Erythroblast (primary cell): ENCODE measurements around the gene THAP11.

ENCODE experiments used
- DNase-seq, 2 experiments: peaks; one replicate each; lab custom pipeline; 2025; lab: John Stamatoyannopoulos, UW
- GATA1 ChIP-seq: IDR thresholded peaks from 2 replicates; pipeline ENCODE4 v1.6.1; 2011; ENCODE audit warnings: low read depth, mild to moderate bottlenecking, control low read depth, low read length, moderate library complexity
- POLR2A ChIP-seq: IDR thresholded peaks from 2 replicates; pipeline ENCODE4 v1.6.1; 2011; ENCODE audit warnings: mild to moderate bottlenecking, low read length

The THAP11 gene

DNA sequence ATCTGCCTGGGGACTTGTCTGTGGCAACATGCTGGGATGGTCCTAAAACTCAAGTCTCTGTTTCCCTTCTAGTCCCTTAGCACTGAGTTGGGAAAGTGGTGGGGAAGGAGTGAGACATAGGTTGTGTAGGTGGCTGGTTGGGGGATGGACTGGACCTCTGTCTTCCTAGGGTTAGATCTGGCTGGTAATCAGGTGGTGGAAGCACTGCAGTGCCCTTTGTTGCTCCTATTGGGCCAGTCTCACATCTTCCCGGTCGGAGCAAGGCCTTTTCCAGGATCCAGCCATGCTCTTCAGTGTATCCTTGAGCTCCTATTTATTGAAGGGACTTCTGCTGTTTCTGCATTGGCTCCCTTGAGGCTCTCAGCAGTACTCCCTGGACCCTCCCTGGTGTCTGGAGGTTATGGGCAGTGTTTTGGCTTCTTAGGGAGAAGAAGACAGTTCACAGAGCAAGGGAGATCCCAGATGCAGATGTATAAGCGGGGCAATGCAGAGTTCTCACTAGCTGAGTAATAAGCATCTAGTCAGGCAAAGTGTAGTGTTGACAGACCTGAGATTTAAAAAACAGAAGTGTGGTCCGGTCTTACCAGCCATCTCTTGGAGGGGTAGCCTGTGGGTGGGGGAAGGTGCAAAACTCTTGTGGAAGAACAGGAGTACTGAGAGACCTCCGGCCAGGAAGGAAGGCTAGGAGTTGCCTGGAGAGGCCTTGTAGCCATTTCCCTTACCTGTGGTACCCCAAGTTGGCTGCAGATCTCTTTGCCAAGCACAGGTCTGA, 3.4 kb downstream of the THAP11 start:
- TF ChIP-seq POLR2A (no peak), GATA1 (no peak)
- DNase-seq: peak in 1 of 2 experiments; percentile 38

GRCh38 chr16:67846063-67846319, 3.9 kb downstream of the THAP11 start:
- TF ChIP-seq GATA1 (no peak), POLR2A (no peak)
- peak in 1 of 2 experiments; percentile 46 for DNase-seq

- peak; percentile 58 for TF ChIP-seq POLR2A
- TF ChIP-seq GATA1: no peak
- DNase-seq: peak; percentile 95 to 96
Measured at GRCh38 chr16:67846320-67847063, 4.4 kb downstream of the THAP11 start, which contains the start of gene NUTF2. NUTF2 (plus strand) TSS chr16:67846933; CDS start chr16:67865131, 18,198 bp downstream.

DNA sequence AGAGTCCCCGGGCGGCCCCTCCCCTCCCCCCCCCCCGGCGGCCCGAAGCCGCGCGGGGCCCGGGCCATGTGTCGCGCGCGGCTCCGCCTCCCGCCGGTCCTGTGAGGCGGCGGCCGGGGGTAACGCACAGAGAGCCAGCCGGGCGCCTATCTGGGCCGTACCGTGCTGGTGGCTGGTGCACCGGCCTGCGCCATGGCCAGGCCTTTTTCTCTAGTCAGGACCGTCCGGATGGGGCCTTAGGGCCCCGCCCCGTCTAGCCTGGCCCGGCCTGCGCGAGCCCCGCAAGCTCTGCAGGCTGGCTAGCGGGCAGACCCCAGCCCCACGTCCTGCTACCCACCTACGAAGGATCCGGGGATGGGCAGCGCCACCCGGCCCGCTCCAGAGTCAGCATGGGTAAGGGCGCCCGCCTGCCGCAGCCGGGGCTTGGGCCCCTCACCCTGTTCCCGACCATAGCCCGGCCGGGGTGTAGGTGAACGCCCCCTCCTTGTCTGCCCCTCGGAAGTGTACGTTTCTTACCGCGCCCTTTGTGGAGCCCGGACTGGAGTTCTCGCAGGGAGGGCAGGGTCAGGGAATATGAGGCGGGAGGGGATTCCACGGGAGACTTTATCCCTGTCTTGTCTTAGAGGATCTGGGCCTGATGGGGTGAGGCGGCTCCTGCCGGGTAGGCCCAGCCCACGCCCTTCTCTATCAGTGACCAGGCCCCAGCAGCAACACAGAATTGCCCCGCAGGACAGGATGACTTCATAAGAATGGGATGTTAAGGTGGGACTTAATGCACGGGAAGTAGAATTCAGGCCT, 5.1 kb downstream of the THAP11 start, which contains the start of gene CENPT:
Gene CENPT, minus strand, starts transcription at position 630 of the 798 bp plus-strand sequence. CDS start 13,834 bp downstream, outside the sequence.
- DNase-seq: peak; percentile 89 to 91
- TF ChIP-seq POLR2A: peak; percentile 32
- no peak for TF ChIP-seq GATA1

- no peak for DNase-seq
- TF ChIP-seq GATA1: no peak
- no peak for TF ChIP-seq POLR2A
Measured at GRCh38 chr16:67848118-67848517, 6.0 kb downstream of the THAP11 start.

- no peak for TF ChIP-seq POLR2A
- TF ChIP-seq GATA1: no peak
- no peak for DNase-seq
Measured at GRCh38 chr16:67853670-67854069, 11.6 kb downstream of the THAP11 start.

GRCh38 chr16:67855789-67856188, 13.7 kb downstream of the THAP11 start:
- DNase-seq: no peak
- TF ChIP-seq POLR2A: no peak
- no peak for TF ChIP-seq GATA1

GRCh38 chr16:67856927-67857546, 14.9 kb downstream of the THAP11 start:
- DNase-seq: no peak
- TF ChIP-seq GATA1: no peak

DNA sequence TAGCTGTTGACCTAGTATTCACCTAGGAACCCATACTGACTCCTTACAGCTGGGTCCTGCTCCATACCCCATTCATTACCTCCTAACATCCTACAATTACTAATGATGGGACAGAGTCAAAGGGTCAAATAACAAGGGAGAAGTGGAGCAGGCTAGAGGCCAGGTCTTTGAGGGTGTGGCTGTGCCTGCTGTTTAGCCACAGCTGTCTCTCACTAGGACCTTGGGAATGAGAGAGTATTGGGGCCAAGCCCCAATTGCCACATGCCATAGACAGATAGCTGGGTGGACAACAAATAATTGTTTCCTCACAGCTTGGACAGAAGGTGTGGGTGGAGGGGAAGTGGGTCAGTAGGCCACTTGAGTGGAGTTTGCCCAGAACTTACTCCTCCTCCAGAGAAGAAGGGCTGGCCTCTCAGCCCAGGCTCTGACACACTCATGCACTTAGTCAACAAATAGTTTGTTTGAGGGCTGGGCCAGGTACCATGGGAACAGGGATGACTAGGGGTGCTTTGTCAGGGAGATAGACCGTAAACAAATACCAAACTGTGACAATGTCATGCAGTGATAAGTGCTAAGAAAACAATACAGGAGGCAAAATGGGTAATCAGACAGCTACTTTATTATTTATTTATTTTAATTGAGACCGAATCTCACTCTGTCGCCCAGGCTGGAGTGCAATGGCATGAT, 15.6 kb downstream of the THAP11 start:
- no peak for TF ChIP-seq POLR2A
- no peak for TF ChIP-seq GATA1

GRCh38 chr16:67858500-67858899, 16.4 kb downstream of the THAP11 start:
- no peak for DNase-seq
- TF ChIP-seq GATA1 (no peak), POLR2A (no peak)

More for the DNA sequence above, 15.6 kb downstream of the THAP11 start:
- DNase-seq: peak; percentile 69 to 70

DNA sequence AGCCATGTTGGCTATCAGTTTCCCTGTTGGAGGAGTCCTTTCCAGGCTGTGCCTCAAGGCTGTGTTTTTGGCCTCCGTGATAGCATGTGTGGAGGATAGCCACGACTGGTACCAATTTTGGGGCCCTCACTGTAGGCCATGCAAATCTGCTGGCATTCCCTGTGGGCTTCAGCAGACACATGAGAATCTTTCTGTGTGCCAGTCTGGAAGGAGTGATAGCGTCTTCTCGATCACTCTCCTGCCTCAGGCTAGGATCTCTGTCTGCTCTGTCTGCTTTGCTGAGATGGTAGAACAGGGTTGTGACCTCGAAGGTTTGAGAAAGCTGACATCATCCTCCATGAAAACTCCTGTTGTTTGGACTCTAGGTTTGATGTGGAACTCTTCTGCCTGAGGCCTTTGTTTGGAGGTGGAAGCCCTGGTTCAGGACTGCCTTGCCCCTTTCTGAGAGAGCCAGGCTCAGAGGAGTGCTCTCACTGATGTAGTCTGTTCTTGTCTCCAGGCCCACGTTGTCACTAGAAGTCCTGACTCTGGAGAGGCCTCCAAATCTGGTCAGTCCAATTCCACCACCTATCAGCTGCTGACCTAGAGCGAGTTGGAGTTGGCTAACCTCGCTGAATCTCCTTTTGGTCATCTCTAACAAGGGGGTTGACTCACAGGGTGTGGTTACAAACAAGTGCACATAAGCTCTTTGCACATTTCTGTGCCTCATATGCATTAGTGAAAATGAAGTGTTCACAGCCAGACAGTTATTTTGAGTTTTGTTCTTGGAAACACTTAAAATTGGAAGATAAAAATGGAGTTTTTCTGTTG, 18.7 kb downstream of the THAP11 start:
- no peak for TF ChIP-seq POLR2A
- TF ChIP-seq GATA1: no peak
- peak; percentile 46 to 53 for DNase-seq

- TF ChIP-seq POLR2A (no peak), GATA1 (no peak)
- no peak for DNase-seq
Measured at GRCh38 chr16:67861877-67862276, 19.8 kb downstream of the THAP11 start.
